ENCODE data around the gene NAPB.

Gene NAPB

GRCh38 chr20:23399568-23400241 is 21.6 kb downstream of the NAPB start:
- no peak overlapping the region for H3K27ac ChIP-seq
- no peak for TF ChIP-seq ZFX (IDR thresholded peaks at IDR 0.05; ENCODE audit: borderline replicate concordance)
- no peak for TF ChIP-seq CTCF (IDR thresholded peaks at IDR 0.05)

GRCh38 chr20:23397961-23398360 is 23.3 kb downstream of the NAPB start:
- TF ChIP-seq CTCF (IDR thresholded peaks at IDR 0.05) (no peak), ZFX (IDR thresholded peaks at IDR 0.05; ENCODE audit: borderline replicate concordance) (no peak)
- H3K27ac ChIP-seq, result no peak overlapping the region

- H3K27ac ChIP-seq, result no peak overlapping the region
- TF ChIP-seq ZFX (IDR thresholded peaks at IDR 0.05; ENCODE audit: borderline replicate concordance) (no peak), CTCF (IDR thresholded peaks at IDR 0.05) (no peak)
These were observed 24.2 kb downstream of the NAPB start for GRCh38 chr20:23396950-23397627.

GRCh38 chr20:23393996-23394775 is 27.1 kb downstream of the NAPB start:
- no peak for TF ChIP-seq CTCF (IDR thresholded peaks at IDR 0.05)
- H3K27ac ChIP-seq, result no peak overlapping the region

GRCh38 chr20:23391707-23392310 is 29.5 kb downstream of the NAPB start:
- H3K27ac ChIP-seq, result no peak overlapping the region
- no peak for TF ChIP-seq CTCF (IDR thresholded peaks at IDR 0.05)
- no peak for TF ChIP-seq ZFX (IDR thresholded peaks at IDR 0.05; ENCODE audit: borderline replicate concordance)

- no peak overlapping the region for H3K27ac ChIP-seq
- TF ChIP-seq ZFX (IDR thresholded peaks at IDR 0.05; ENCODE audit: borderline replicate concordance) (no peak), CTCF (IDR thresholded peaks at IDR 0.05) (no peak)
These were observed 31.1 kb downstream of the NAPB start for GRCh38 chr20:23390091-23390774.

All from 22Rv1 (cell line).